ENCODE data around the gene ASB18. TPM values are rescaled to one million over a fixed set of nuclear protein-coding genes. Genes with fewer than 3 reads are reported as not detected.

Gene ASB18
- total RNA-seq, 1 experiment from 2014 or later, result not detected

GRCh38 chr2:236164201-236164924 lies 99.8 kb downstream of the ASB18 start:
- no peak for DNase-seq (ENCODE audit: low spot score)

GRCh38 chr2:236163471-236164200 lies 100.6 kb downstream of the ASB18 start:
- DNase-seq (ENCODE audit: low spot score), result no peak

GRCh38 chr2:236162882-236163470 lies 101.2 kb downstream of the ASB18 start:
- DNase-seq (ENCODE audit: low spot score), result no peak

- DNase-seq (ENCODE audit: low spot score), result no peak
Measured at GRCh38 chr2:236162031-236162845, 102.0 kb downstream of the ASB18 start.

GRCh38 chr2:236161531-236161930 lies 102.7 kb downstream of the ASB18 start:
- DNase-seq (ENCODE audit: low spot score), result no peak

- no peak for DNase-seq (ENCODE audit: low spot score)
Measured at GRCh38 chr2:236161082-236161462, 103.1 kb downstream of the ASB18 start.

- no peak for DNase-seq (ENCODE audit: low spot score)
Measured at GRCh38 chr2:236160366-236161081, 103.7 kb downstream of the ASB18 start.

- no peak for DNase-seq (ENCODE audit: low spot score)
Measured at GRCh38 chr2:236159778-236160170, 104.4 kb downstream of the ASB18 start.

- no peak for DNase-seq (ENCODE audit: low spot score)
Measured at GRCh38 chr2:236158969-236159777, 105.0 kb downstream of the ASB18 start.

- no peak for DNase-seq (ENCODE audit: low spot score)
Measured at GRCh38 chr2:236157815-236158498, 106.2 kb downstream of the ASB18 start.

GRCh38 chr2:236157366-236157765 lies 106.8 kb downstream of the ASB18 start:
- no peak for DNase-seq (ENCODE audit: low spot score)

GRCh38 chr2:236156860-236157194 lies 107.4 kb downstream of the ASB18 start:
- DNase-seq (ENCODE audit: low spot score), result no peak

- DNase-seq (ENCODE audit: low spot score), result no peak
Measured at GRCh38 chr2:236156095-236156859, 107.9 kb downstream of the ASB18 start.

- DNase-seq (ENCODE audit: low spot score), result no peak
Measured at GRCh38 chr2:236155406-236155805, 108.8 kb downstream of the ASB18 start.

- no peak for DNase-seq (ENCODE audit: low spot score)
Measured at GRCh38 chr2:236146436-236146835, 117.8 kb downstream of the ASB18 start.

- no peak for DNase-seq (ENCODE audit: low spot score)
Measured at GRCh38 chr2:236143811-236144210, 120.4 kb downstream of the ASB18 start.
